Stimulated activated effector memory CD8-positive, alpha-beta T cell treated with anti-CD3 and anti-CD28 coated beads, Interleukin-12 subunit alpha, Interleukin-12 subunit beta, amount 100 ng/mL, for 72 hours (primary cell): ENCODE measurements around the gene OBP2B.
A peak's percentile ranks its signal among the peaks of the same experiment; 100 is the strongest.

Source experiments
- ATAC-seq: fragments of 150-1000 bp; cut with Tn5 transposase; 2 replicates; pipeline ENCODE4 v1.10.0; 2021
- DNase-seq, 2 donors: peaks; one replicate each; pipeline ENCODE4 v3.0.0; 2021 to 2022; ENCODE audit warnings: low spot score in 2 of 2
- H3K27ac Mint-ChIP-seq: one replicate; pipeline ENCODE4 v1.8.0; 2022; ENCODE audit warnings: mild to moderate bottlenecking, mixed read lengths
- H3K36me3 Mint-ChIP-seq: one replicate; pipeline ENCODE4 v1.8.0; 2022; ENCODE audit warnings: mild to moderate bottlenecking, mixed read lengths
- H3K4me1 Mint-ChIP-seq: one replicate; pipeline ENCODE4 v1.8.0; 2022; ENCODE audit warnings: mixed read lengths
- H3K4me3 Mint-ChIP-seq: one replicate; pipeline ENCODE4 v1.8.0; 2022; ENCODE audit warnings: mild to moderate bottlenecking, mixed read lengths
- H3K9me3 Mint-ChIP-seq: one replicate; pipeline ENCODE4 v1.8.0; 2022; ENCODE audit warnings: mixed read lengths

OBP2B gene

DNA sequence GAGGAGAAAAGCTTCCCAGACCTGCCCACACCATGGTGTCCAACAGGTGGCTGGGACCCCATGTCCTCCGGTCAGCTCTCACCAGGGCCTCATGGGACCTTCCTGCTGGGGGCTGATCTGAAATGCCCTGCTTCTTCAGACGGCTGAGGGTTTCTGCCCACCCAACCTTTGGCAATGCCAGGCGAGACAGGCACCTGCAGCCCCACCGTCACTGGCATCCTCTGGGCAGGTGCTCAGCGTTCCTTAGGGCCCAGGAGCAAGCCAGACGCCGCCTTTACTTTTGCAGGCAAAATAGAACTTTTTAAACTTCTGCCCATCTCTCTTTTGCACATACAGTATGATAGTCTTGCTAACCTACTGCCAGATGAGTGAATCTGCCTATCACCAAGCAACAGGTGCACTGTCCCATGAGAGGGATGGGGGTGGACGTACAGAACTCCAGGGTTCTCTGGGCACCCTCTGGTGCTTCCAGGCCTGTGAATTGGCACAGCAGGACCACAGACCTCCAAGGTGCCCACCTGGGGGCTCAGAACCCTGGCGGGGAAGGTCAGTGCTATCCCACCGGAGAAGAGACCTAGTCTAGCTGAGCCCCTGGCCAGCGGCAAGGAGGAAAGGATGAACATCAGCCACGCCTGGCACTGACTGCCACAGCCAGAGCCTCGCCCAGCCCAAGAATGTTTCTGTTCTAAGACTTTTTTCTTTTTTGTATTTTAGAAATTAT lies 7.5 kb downstream of the OBP2B start:
- Mint-ChIP-seq H3K4me1 (peaks cover 8% of the 10 kb centered on the region), H3K36me3 (no peaks in the 10 kb centered on the region), H3K9me3 (no peaks in the 10 kb centered on the region), H3K27ac (no peak overlapping the region), H3K4me3 (no peak overlapping the region)
- ATAC-seq = no peak
- no peak for DNase-seq

DNA sequence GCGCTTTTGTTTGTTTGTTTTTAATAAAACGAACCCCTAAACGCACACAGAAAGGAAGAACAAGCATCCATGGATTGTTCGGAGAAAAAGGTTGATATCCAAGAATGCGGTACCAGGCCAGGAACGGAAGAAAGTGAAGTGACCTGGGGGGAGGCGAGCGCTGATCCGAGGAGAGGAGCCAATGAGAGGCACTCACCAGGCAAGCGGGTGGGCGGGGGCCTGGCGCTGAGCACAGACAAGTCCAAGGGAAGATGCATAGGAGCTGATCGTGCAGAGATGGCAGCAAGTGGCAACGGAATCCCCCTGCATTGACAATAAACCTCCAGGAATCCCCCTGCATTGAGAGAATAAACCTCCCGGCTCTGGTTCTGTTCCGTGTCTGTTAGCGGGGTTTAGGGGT lies 8.4 kb downstream of the OBP2B start:
- Mint-ChIP-seq H3K27ac (no peak overlapping the region), H3K4me1 (peaks cover 8% of the 10 kb centered on the region), H3K9me3 (no peaks in the 10 kb centered on the region), H3K4me3 (no peak overlapping the region), H3K36me3 (no peaks in the 10 kb centered on the region)
- no peak for DNase-seq
- no peak for ATAC-seq

DNA sequence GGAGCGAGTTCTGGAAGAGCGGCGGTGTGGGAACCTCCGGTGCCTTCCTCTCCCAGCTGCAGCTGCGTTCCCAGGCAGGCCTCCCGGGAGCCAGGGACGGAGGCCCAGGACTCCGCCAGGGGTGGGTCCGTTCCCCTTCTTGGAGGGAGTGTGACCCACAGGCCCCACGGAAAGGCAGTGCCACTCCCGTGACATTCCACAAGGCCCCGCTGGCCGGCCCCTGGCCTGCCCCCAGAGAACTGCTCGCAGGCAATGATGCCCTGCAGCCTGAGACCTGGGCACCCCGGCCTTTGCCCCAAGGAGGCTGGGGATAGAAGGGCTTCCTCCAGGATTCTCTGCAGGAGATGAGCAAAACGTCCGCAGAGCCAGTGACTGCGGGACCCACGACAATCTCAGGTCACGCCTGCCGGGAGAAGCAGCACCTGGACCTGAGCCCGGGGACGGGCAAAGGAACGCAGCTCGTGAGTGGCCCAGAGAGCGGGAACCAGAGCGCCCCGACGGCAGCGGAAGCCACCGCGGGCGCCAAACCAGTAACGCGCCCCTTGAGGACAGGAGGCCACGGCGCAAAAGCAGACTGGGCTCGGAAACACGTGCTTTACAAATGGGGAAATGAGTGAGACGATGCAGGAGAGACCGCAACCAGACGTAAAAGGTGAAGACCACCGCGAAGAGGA lies 9.3 kb downstream of the OBP2B start:
- no peaks in the 10 kb centered on the region for H3K36me3 Mint-ChIP-seq
- DNase-seq (no peak), ATAC-seq (peak; percentile 72)
- H3K27ac Mint-ChIP-seq = peak overlapping the region; percentile 61
- H3K4me3 Mint-ChIP-seq = peak overlapping the region; percentile 52
- peaks cover 8% of the 10 kb centered on the region for H3K4me1 Mint-ChIP-seq
- no peaks in the 10 kb centered on the region for H3K9me3 Mint-ChIP-seq

DNA sequence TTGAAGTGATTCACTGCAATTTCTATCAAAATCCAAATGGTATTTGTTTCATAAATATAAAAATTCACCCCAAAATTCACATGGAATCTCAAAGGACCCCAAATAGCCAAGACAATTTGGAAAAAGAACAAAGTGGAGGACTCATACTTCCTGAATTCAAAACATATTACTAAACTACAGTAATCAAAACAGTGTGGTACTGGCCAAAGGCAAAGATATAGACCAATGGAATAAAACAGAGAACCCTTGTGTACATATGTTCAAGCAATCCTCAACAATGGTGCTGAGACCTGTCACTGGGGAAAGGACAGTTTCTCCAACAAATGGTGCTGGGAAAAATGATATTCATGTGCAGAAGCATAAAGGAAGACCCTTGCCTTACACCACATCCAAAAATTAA lies 14.0 kb downstream of the OBP2B start:
- Mint-ChIP-seq H3K36me3 (no peaks in the 10 kb centered on the region), H3K4me1 (peaks cover 3% of the 10 kb centered on the region), H3K9me3 (no peaks in the 10 kb centered on the region), H3K27ac (no peak overlapping the region), H3K4me3 (no peak overlapping the region)
- ATAC-seq (no peak), DNase-seq (no peak)

DNA sequence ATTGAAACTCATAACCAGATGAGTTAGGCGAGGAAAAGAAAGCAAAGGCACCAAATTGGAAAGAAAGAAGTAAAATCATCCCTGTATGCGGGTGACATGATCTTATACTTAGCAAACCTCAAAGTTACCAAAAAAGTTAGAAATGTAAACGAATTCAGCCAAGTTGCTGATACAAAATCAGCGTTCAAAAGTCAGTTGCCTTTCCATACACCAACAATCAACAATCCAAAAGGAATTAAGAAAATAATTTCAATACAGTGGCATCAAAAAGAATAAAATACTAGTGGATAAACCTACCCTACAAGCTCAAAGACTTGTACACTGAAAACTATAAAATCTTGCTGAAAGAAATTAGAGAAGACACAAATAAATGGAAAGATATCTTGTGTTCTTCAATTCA lies 14.5 kb downstream of the OBP2B start:
- Mint-ChIP-seq H3K4me1 (no peaks in the 10 kb centered on the region), H3K9me3 (no peaks in the 10 kb centered on the region), H3K36me3 (no peaks in the 10 kb centered on the region), H3K4me3 (no peak overlapping the region), H3K27ac (no peak overlapping the region)
- no peak for DNase-seq
- no peak for ATAC-seq

DNA sequence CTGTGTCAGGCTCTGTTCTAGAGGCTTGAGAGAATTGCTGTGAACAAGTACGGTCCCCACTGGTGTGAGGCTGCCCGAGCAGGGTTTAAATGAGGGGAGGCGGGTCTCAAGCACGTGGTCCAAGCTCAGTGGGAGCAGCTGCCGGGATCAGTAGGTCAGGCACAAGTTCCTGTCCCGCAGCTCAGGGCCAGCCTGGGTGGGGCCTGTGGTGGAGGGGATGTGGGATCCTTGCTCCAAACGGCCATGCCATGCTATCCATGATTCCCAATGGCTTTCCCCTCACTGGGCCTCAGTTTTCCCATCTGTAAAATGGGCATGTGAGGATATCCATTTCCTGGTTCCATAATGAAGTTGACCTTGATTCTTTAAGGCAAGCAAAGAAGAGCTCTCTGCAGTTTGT lies 17.1 kb downstream of the OBP2B start:
- H3K36me3 Mint-ChIP-seq = no peaks in the 10 kb centered on the region
- no peak for DNase-seq
- H3K27ac Mint-ChIP-seq = no peak overlapping the region
- H3K4me3 Mint-ChIP-seq = no peak overlapping the region
- no peak for ATAC-seq
- H3K9me3 Mint-ChIP-seq = no peaks in the 10 kb centered on the region
- H3K4me1 Mint-ChIP-seq = no peaks in the 10 kb centered on the region

DNA sequence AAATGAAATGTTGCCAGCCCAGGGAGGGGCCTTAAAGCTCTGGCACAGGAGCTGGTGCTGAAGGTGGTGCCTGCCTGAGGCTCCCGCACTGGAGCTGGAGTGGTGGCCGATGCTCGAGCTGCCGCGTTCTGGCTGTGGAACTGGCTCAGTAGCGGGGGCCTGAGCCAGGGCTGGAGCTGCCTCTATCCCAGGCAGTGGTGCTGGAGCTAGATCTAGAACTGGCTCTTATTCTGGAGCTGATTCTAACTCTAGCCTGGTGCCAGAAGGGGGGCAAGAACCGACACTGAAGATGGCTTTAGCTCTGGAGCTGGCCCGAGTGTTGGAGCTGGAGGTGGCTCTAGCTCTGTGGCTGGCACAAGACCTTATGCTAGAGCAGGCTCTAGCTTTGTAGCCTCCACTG lies 19.2 kb downstream of the OBP2B start:
- Mint-ChIP-seq H3K4me1 (peaks cover 12% of the 10 kb centered on the region), H3K27ac (no peak overlapping the region), H3K4me3 (no peak overlapping the region), H3K9me3 (no peaks in the 10 kb centered on the region), H3K36me3 (no peaks in the 10 kb centered on the region)
- ATAC-seq (no peak), DNase-seq (no peak)

DNA sequence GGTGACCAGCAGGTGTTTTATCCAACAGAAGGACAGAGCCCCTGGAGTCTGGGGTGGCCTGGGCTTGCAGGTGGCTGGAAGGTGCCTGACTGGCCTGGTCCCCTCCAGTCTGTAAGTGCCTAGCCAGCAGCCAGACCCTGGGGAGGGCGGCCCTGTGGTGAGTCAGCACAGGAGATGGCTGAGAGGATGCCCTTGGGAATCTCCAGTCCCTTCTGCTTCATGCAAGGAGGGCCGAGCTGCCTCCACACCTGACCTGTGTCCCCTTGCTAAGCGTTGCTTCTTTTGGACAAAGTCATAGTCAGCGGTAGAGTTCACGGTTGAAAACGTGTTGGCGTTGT lies 20.2 kb downstream of the OBP2B start:
- DNase-seq (no peak), ATAC-seq (no peak)
- Mint-ChIP-seq H3K4me1 (peaks cover 15% of the 10 kb centered on the region), H3K9me3 (no peaks in the 10 kb centered on the region), H3K27ac (no peak overlapping the region), H3K36me3 (no peaks in the 10 kb centered on the region), H3K4me3 (no peak overlapping the region)

DNA sequence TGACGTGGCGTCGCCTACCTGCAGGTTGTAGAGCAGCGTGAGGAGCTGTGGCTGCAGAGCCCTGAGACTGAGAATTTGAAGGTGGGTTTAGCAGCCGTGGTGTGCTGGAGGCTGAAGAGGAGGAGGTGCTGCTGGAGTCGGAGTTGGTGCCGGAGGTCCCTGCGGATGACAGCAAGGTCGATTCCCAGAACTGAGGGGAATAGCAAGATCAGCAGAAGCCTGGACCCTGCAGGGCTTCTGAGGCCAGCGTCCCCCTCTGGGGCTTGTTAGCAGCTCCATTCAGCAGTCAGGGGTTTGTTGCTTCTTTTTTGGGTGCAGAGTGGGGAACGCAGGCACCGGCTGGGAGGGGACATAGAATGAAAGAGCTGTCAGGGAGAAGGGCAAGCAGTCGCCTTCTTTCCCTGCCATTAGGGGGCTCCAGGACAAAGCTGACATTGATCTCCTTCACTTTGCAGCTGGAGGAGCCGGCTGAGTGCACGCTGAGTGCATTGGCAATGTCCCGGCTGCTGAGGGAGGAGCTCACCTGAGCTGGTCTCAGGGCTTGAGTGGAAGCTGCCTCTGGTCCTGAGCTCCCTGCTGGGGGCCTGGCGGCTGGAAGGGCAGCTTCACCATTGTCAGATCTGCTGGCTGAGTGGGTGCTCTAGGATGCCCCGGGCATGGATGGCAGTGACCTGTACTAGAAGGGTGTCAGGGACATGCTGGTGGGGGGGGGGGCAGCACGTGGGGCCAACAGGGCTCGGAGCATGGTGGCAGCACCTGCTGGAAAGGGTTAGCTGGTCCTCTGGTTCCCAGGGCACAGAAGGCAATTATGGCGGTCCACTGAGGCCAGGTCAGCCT lies 20.8 kb downstream of the OBP2B start:
- Mint-ChIP-seq H3K36me3 (no peaks in the 10 kb centered on the region), H3K4me1 (peaks cover 20% of the 10 kb centered on the region), H3K4me3 (no peak overlapping the region), H3K9me3 (no peaks in the 10 kb centered on the region), H3K27ac (no peak overlapping the region)
- ATAC-seq (no peak), DNase-seq (no peak)

DNA sequence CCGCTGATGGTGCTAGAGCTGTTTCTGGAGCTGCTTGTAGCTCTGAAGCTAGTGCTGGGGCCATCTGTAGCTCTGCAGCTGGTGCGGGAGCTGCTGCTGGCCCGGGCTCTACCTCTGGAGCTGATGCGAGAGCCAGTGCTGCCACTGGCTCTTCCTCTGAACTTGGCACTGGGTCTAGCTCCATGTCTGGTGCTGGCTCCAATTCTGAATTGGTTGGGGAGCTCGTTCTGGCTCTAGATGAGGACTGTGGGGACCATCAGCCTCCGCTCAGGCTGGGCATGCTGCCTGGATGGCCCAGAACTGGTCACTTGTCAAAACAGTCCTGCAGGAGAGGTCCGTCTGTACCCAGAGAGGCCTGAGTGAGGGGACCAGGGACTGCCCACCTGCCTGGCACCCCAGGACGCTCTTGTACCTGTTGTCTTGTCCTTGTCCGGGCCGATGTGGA lies 21.5 kb downstream of the OBP2B start:
- no peak for ATAC-seq

DNA sequence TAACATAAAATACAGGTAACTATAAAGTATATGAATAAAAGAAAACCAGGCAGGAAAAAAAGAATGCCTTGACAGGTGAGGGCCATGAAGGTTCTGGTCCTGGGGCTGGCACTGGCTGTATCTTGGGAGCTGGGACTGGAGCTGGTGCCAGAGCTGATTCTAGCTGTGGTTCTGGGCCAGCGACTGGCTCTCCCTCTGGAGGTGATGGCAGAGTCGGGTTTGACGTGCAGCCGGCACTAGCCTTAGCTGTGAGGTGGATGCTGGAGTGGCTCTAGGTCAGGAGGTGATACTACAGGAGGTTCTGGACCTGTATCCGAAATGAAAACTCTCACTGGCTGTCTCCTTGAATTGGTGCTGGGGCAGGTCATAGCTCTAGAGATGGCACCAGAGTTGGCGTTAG lies 22.3 kb downstream of the OBP2B start:
- no peaks in the 10 kb centered on the region for H3K9me3 Mint-ChIP-seq
- DNase-seq = no peak
- no peaks in the 10 kb centered on the region for H3K36me3 Mint-ChIP-seq
- H3K4me3 Mint-ChIP-seq = no peak overlapping the region
- peaks cover 28% of the 10 kb centered on the region for H3K4me1 Mint-ChIP-seq
- H3K27ac Mint-ChIP-seq = no peak overlapping the region
- no peak for ATAC-seq

More for the DNA sequence above, 21.5 kb downstream of the OBP2B start:
- peaks cover 26% of the 10 kb centered on the region for H3K4me1 Mint-ChIP-seq
- H3K27ac Mint-ChIP-seq = no peak overlapping the region
- no peak for DNase-seq
- H3K4me3 Mint-ChIP-seq = no peak overlapping the region
- no peaks in the 10 kb centered on the region for H3K36me3 Mint-ChIP-seq
- H3K9me3 Mint-ChIP-seq = no peaks in the 10 kb centered on the region

DNA sequence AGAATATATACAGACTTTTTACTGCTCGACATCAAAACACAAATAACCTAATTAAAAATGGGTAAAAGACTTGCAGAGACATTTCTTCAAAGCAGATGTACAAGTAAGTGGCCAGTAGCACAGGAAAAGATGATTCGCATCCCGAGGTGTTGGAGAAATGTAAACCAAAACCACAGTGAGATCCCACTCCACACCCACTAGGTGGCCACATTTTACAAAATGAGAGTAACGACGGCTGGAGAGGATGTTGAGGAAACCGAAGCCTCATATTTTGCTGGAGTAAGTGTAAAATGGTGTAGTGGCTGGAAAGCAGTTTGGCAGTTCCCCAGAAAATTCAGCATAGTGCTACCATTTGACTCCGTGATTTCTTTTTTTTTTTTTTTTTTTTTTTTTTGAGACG lies 24.1 kb downstream of the OBP2B start:
- ATAC-seq (peak; percentile 74), DNase-seq (peak; percentile 17 to 67)
- H3K4me3 Mint-ChIP-seq = no peak overlapping the region
- no peaks in the 10 kb centered on the region for H3K36me3 Mint-ChIP-seq
- H3K27ac Mint-ChIP-seq = no peak overlapping the region
- H3K9me3 Mint-ChIP-seq = no peaks in the 10 kb centered on the region
- H3K4me1 Mint-ChIP-seq = peaks cover 28% of the 10 kb centered on the region

DNA sequence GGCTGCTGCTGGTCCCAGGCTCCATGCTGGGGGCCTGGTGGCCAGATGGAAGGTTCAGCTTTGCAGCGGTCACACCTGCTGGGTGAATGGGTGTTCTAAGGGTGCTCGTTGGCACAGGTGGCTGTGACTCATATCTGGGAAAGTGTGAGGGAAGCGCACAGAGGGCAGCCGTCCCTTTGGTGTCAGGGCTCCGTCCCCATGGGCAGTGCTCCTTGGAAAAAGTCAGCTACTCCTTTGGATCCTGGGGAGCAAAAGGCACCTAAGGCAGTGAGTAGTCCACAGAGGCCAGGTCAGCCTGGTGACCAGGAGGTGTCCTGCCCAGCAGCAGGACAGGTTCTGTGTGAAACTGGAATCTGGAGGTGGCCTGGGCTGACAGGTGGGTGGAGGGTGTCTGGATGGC lies 26.9 kb downstream of the OBP2B start:
- Mint-ChIP-seq H3K4me3 (no peak overlapping the region), H3K4me1 (peaks cover 28% of the 10 kb centered on the region), H3K9me3 (no peaks in the 10 kb centered on the region), H3K27ac (no peak overlapping the region), H3K36me3 (no peaks in the 10 kb centered on the region)
- ATAC-seq = no peak
- no peak for DNase-seq

DNA sequence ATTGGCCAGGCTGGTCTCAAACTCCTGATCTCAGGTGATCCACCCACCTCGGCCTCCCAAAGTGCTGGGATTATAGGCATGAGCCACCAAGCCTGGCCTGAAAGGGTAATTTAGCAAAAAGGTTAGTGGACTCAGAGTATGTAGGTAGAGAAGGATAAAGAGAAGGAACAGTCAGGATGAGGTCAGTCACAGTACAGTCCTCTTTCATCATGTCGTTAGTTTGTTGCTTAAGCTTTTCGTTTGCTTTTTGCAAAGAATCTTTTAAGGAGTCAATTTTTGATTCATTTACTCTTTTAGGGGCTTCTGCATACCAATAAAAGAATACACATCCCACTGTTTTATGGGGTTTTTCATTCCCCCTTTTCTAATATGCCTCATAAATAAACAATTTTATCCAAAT lies 27.5 kb downstream of the OBP2B start:
- DNase-seq = no peak
- peaks cover 28% of the 10 kb centered on the region for H3K4me1 Mint-ChIP-seq
- no peak overlapping the region for H3K4me3 Mint-ChIP-seq
- no peak for ATAC-seq
- no peak overlapping the region for H3K27ac Mint-ChIP-seq
- no peaks in the 10 kb centered on the region for H3K9me3 Mint-ChIP-seq
- no peaks in the 10 kb centered on the region for H3K36me3 Mint-ChIP-seq

DNA sequence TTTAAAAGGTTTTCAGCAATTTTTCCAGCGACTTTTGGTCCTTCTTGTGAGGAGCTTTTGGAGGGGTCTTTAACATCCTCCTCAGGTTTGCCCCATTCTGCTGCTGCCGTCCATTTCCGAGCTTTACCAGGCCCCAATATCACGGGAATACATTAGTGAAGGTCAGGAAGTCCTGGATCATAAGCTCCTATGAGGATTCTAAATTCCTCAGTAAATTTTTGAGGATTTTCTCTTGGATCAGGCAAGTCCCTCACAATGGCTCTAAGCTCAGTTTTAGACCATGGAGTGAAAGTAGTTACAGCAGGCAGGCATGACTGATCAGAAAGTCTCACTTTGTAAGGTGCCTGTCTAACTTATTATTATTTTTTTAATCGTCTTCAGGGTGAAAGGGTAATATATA lies 28.1 kb downstream of the OBP2B start:
- Mint-ChIP-seq H3K9me3 (no peaks in the 10 kb centered on the region), H3K4me1 (peaks cover 23% of the 10 kb centered on the region), H3K36me3 (no peaks in the 10 kb centered on the region), H3K4me3 (no peak overlapping the region), H3K27ac (no peak overlapping the region)
- ATAC-seq (no peak), DNase-seq (no peak)

DNA sequence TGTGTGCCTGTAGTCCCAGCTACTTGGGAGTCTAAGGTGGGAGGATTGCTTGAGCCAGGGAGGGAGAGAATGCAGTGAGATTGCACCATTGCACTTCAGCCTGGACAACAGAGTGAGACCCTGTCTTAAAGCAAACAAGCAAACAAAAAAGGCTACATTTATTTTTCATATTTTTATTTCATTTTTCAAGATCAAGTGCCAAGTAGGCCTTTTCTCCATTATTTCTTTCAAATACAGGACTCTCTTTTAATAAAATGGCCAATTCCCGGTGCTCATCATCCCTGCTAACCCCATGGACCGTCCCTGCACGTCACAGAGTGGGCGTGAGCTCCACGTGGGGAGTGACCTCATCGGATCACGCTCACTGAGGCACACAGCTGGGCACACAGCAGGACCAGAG lies 36.0 kb downstream of the OBP2B start:
- no peaks in the 10 kb centered on the region for H3K36me3 Mint-ChIP-seq
- H3K27ac Mint-ChIP-seq = no peak overlapping the region
- no peaks in the 10 kb centered on the region for H3K4me1 Mint-ChIP-seq
- no peak for ATAC-seq
- DNase-seq = no peak
- no peak overlapping the region for H3K4me3 Mint-ChIP-seq
- H3K9me3 Mint-ChIP-seq = no peaks in the 10 kb centered on the region
